Upper lobe of right lung (tissue), 1 donor: ENCODE measurements around the gene RAB5A. TPM values are rescaled to one million over a fixed set of nuclear protein-coding genes. Genes with fewer than 3 reads are reported as not detected.
"Not testable (repeated sequence)": the region's sequence is repeated elsewhere in the genome, so short reads cannot be mapped to it uniquely, and the experiment has no call there.

Experiments used
- ATAC-seq: fragments of 200-7000 bp; cut with Tn5 transposase; one replicate; pipeline ENCODE4 v1.9.1; 2020; ENCODE audit warnings: mild to moderate bottlenecking, moderate library complexity
- DNase-seq: peaks from one replicate; pipeline ENCODE4 v3.0.0-alpha.2; 2020
- H3K27ac ChIP-seq: fragments of 200-600 bp; one replicate; pipeline ENCODE4 v1.8.0; 2022
- H3K27me3 ChIP-seq: fragments of 200-600 bp; one replicate; pipeline ENCODE4 v1.8.0; 2022; ENCODE audit warnings: mild to moderate bottlenecking
- H3K36me3 ChIP-seq: fragments of 200-600 bp; one replicate; pipeline ENCODE4 v1.8.0; 2022
- H3K4me1 ChIP-seq: fragments of 200-600 bp; one replicate; pipeline ENCODE4 v1.8.0; 2022
- H3K4me3 ChIP-seq: fragments of 200-600 bp; one replicate; pipeline ENCODE4 v1.8.0; 2022; ENCODE audit warnings: mild to moderate bottlenecking
- H3K9me3 ChIP-seq: fragments of 200-600 bp; one replicate; pipeline ENCODE4 v1.8.0; 2022
- CTCF ChIP-seq: fragments of 200-600 bp; IDR thresholded peaks from one replicate; pipeline ENCODE4 v1.8.0; 2022; ENCODE audit warnings: antibody characterized with exemption
- intact Hi-C: fragments of 100-400 bp; cut with DNase I; formaldehyde crosslinking; loops from one replicate; pipeline ENCODE4 v1.11.0; 2022
- total RNA-seq: library from RNA; stranded (reverse); fragmentation: NEBNext Ultra II Directional; extraction: Animal tissue kit (Norgen Biotek cat#: 25700); gene quantifications from one replicate; pipeline ENCODE4 v1.2.1, GENCODE V29; 2021
- donor health status: DM: no; HTN: yes; CAD: no; lungs with severe emphysema.

The RAB5A gene
- total RNA-seq, 1 donor from 2014 or later, result 71.7 TPM

DNA sequence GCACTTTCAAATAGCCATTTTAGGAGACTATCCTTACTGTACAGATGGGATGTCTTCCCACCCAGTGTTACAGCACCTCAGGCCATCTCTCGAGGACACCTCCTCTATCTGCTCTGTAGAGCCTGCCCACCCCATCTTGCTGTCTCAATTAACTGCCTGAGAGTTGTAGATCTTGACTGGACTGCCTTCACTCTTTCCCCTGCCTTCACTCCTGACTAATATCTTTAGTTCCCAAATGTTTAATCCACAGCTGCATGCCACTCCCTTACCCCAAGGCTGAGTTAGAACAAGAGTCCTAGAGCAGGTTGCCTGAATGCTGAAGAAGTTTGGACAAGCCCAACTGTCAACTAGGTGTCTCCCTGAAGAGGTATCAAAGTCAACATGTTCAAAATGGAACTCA lies 66.5 kb downstream of the RAB5A start:
- no peak for TF ChIP-seq CTCF
- intact Hi-C loops, result no loop called here
- Histone ChIP-seq H3K27ac (no peak overlapping the region), H3K27me3 (no peaks in the 10 kb centered on the region), H3K4me1 (no peaks in the 10 kb centered on the region), H3K4me3 (no peak overlapping the region), H3K9me3 (no peaks in the 10 kb centered on the region), H3K36me3 (no peaks in the 10 kb centered on the region)
- no peak for DNase-seq
- no peak for ATAC-seq

GRCh38 chr3:20015525-20015924 lies 68.6 kb downstream of the RAB5A start:
- H3K36me3 ChIP-seq, result no peaks in the 10 kb centered on the region
- H3K9me3 ChIP-seq, result no peaks in the 10 kb centered on the region

GRCh38 chr3:20016076-20016475 lies 69.2 kb downstream of the RAB5A start:
- intact Hi-C loops, H3K4me1 ChIP-seq, H3K4me3 ChIP-seq, H3K9me3 ChIP-seq, DNase-seq, ATAC-seq, H3K27me3 ChIP-seq, H3K27ac ChIP-seq, H3K36me3 ChIP-seq: not testable (repeated sequence)

More at GRCh38 chr3:20015525-20015924, 68.6 kb downstream of the RAB5A start:
- Histone ChIP-seq H3K4me3 (no peak overlapping the region), H3K4me1 (no peaks in the 10 kb centered on the region), H3K27ac (no peak overlapping the region), H3K27me3 (no peaks in the 10 kb centered on the region)
- ATAC-seq (no peak), DNase-seq (no peak)
- no peak for TF ChIP-seq CTCF
- intact Hi-C loops, result no loop called here

DNA sequence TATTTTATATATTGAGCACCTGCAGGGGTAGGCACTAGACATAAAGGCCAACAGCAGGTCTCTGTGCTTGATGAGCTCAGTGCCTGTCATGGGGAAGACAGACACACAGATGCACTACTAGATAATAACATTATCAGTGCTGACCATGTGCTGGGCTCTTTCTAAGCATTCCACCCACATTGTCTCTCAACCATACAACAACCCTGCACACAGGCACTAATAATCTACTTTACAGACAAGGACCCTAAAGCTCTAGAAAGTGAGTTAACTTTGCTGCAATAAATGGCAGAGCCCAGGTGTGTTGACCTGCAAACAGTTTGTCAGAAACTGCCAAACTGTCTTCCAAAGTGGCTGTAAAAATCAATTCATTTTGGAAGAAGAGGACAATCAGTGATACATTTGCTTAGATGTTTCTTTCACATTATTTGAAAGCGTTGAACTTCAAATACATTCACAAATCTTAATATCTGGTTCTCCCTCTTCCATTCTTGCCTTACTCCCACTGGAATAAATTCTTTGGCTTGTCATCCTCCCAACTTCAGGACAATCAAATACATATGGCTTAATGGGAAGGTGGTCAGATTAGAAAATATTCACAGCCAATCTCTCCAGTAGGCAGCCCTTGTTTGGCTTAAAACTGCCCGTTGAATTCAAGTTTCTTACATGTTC lies 76.2 kb downstream of the RAB5A start:
- intact Hi-C loops, result no loop called here
- no peaks in the 10 kb centered on the region for H3K27me3 ChIP-seq
- peaks cover 13% of the 10 kb centered on the region for H3K4me1 ChIP-seq
- DNase-seq, result no peak
- no peak for TF ChIP-seq CTCF
- H3K9me3 ChIP-seq, result no peaks in the 10 kb centered on the region
- H3K36me3 ChIP-seq, result no peaks in the 10 kb centered on the region
- H3K4me3 ChIP-seq, result no peak overlapping the region
- no peak for ATAC-seq
- no peak overlapping the region for H3K27ac ChIP-seq

DNA sequence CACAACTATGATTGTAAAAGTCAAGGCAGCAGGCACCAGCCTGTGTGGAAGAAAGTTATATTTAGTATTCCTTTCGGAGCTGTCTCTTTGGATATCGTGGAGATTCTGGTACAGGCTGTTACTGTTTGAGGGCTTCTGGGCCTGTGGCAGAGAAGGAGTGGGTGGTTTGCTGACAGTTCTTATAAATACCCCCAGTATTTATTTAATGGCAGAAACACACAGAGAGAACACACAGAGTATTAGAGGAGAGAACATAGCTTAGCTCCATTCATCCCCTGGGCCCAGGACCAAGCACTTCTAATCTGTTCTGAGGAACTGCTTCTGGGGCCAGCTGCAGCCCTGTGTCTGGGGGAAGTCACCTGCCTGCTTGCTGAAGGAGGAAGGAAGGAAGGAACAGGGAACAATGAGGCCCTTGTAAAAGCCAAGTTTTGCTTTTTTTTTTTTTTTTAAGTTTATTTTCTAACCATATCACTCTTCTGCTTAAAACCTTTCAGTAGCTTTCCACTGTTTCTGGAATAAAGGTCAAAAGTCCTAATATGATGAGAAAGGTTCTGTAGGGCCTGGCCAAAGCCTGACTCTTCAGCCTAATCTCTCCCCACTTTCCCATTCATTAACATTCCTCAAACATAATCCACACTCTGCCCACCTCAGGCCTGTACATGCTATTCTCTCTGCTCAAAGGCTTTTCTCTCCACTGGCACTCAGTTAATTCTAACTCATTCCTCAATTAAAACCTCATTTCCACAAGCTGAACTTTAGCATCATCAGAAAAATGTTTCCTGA lies 76.9 kb downstream of the RAB5A start:
- Histone ChIP-seq H3K9me3 (no peaks in the 10 kb centered on the region), H3K4me3 (no peak overlapping the region), H3K36me3 (no peaks in the 10 kb centered on the region), H3K27ac (peak overlapping the region; percentile 51), H3K4me1 (peaks cover 13% of the 10 kb centered on the region), H3K27me3 (no peaks in the 10 kb centered on the region)
- intact Hi-C loops, result no loop called here
- ATAC-seq (peak; percentile 80), DNase-seq (no peak)
- no peak for TF ChIP-seq CTCF

- Histone ChIP-seq H3K4me1 (peaks cover 13% of the 10 kb centered on the region), H3K27me3 (no peaks in the 10 kb centered on the region), H3K27ac (no peak overlapping the region), H3K36me3 (no peaks in the 10 kb centered on the region), H3K9me3 (no peaks in the 10 kb centered on the region), H3K4me3 (no peak overlapping the region)
- ATAC-seq (no peak), DNase-seq (no peak)
- intact Hi-C loops, result no loop called here
- no peak for TF ChIP-seq CTCF
Measured at GRCh38 chr3:20027136-20027535, 80.2 kb downstream of the RAB5A start.
